ENCODE results near the gene STX16.

DNA sequence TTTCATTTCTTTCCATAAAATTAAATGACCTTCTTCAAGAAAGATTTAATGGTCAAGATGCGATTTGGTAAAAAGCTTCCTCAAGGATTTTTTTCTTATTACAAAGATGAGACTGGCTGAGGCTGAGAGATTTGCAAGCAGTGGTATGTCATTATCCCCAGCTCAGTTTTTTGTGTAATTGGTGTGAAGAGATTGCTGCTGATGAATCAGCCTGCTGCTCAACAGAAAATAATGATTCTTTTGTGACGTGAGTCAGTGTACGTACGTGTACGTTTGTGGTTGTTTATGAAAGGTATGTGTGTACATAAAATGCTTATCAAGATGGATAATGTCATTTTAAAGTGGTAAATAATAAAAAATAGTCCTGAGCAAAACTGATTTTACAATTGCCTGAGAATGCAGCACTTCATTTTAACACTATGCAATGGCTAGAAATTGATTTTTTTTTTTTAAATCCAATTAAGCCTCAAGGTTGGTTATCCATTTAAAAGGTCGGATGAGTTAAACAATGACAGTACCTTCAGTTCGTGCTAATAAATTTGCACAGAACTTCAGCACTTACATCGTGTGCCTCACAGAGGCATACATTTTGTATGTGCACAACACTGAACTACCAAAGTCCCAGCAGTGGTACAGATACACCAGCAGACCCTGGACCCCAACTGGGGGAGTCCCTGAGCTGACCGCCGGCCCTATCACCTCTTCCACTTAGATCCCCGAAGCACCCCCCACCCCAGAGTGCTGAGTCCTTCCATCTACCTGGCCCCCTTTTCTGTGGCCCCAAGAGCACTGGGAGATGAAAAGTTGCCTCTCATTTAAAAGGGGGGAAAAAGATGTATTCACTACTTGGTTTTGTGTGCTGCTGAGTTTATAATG is 31.8 kb downstream of the STX16 start:
- TF ChIP-seq, protein P1, sequence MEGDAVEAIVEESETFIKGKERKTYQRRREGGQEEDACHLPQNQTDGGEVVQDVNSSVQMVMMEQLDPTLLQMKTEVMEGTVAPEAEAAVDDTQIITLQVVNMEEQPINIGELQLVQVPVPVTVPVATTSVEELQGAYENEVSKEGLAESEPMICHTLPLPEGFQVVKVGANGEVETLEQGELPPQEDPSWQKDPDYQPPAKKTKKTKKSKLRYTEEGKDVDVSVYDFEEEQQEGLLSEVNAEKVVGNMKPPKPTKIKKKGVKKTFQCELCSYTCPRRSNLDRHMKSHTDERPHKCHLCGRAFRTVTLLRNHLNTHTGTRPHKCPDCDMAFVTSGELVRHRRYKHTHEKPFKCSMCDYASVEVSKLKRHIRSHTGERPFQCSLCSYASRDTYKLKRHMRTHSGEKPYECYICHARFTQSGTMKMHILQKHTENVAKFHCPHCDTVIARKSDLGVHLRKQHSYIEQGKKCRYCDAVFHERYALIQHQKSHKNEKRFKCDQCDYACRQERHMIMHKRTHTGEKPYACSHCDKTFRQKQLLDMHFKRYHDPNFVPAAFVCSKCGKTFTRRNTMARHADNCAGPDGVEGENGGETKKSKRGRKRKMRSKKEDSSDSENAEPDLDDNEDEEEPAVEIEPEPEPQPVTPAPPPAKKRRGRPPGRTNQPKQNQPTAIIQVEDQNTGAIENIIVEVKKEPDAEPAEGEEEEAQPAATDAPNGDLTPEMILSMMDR (IDR thresholded peaks at IDR 0.05), result no peak
- TF ChIP-seq POLR2AphosphoS5 (IDR thresholded peaks at IDR 0.05; ENCODE audit: low read depth, low read length) (no peak), SIN3A (IDR thresholded peaks at IDR 0.05; ENCODE audit: borderline replicate concordance, insufficient read depth, low read depth, low read length) (no peak), TCF7L2 (IDR thresholded peaks at IDR 0.05; ENCODE audit: low read depth, low read length) (no peak)
- TF ChIP-seq, protein P2, sequence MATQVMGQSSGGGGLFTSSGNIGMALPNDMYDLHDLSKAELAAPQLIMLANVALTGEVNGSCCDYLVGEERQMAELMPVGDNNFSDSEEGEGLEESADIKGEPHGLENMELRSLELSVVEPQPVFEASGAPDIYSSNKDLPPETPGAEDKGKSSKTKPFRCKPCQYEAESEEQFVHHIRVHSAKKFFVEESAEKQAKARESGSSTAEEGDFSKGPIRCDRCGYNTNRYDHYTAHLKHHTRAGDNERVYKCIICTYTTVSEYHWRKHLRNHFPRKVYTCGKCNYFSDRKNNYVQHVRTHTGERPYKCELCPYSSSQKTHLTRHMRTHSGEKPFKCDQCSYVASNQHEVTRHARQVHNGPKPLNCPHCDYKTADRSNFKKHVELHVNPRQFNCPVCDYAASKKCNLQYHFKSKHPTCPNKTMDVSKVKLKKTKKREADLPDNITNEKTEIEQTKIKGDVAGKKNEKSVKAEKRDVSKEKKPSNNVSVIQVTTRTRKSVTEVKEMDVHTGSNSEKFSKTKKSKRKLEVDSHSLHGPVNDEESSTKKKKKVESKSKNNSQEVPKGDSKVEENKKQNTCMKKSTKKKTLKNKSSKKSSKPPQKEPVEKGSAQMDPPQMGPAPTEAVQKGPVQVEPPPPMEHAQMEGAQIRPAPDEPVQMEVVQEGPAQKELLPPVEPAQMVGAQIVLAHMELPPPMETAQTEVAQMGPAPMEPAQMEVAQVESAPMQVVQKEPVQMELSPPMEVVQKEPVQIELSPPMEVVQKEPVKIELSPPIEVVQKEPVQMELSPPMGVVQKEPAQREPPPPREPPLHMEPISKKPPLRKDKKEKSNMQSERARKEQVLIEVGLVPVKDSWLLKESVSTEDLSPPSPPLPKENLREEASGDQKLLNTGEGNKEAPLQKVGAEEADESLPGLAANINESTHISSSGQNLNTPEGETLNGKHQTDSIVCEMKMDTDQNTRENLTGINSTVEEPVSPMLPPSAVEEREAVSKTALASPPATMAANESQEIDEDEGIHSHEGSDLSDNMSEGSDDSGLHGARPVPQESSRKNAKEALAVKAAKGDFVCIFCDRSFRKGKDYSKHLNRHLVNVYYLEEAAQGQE (IDR thresholded peaks at IDR 0.05; ENCODE audit: insufficient read depth in 1 of 2, low read depth in 2 of 2, low read length in 1 of 2), result no peak
